HG02840 (cell line): Measurements from ENCODE around the gene INF2.

Experiments
- ATAC-seq: cut with Tn5 transposase; IDR thresholded peaks from one replicate; pipeline ENCODE4 v1.9.1; 2021; ENCODE audit warnings: mild to moderate bottlenecking, moderate library complexity, moderate number of reproducible peaks; ENCODE audit not compliant: unreplicated experiment, low FRiP score

Gene INF2

GRCh38 chr14:104765517-104765916 lies 76.1 kb downstream of the INF2 start:
- ATAC-seq: no peak

DNA sequence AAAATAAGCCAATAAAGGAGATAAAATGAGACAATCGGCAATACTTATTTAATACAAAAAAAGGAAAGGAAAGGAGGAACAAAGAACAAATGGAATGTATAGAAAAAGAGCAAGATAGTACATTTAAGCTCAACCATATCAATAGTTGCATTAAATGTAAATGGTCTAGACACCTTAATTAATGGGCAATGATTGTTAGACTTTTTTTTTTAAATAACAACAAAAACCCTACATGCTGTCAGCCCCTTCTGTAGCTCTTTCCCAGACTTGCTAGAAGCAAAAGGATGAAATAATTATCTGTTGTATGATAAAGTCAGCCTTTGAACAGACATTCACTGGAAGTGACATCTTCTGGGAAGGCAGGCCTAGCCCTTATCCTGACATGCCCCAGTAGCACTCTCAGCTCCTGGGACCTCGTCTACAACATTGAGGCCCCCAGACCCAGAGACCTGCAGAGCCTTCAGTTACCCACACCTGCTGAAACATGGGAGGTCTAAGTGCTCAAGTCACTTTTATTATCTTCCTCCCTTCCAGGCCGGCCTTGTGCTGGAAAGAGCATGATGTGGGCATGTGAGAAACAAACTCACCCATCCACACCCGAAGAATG lies 76.9 kb downstream of the INF2 start:
- ATAC-seq: no peak

DNA sequence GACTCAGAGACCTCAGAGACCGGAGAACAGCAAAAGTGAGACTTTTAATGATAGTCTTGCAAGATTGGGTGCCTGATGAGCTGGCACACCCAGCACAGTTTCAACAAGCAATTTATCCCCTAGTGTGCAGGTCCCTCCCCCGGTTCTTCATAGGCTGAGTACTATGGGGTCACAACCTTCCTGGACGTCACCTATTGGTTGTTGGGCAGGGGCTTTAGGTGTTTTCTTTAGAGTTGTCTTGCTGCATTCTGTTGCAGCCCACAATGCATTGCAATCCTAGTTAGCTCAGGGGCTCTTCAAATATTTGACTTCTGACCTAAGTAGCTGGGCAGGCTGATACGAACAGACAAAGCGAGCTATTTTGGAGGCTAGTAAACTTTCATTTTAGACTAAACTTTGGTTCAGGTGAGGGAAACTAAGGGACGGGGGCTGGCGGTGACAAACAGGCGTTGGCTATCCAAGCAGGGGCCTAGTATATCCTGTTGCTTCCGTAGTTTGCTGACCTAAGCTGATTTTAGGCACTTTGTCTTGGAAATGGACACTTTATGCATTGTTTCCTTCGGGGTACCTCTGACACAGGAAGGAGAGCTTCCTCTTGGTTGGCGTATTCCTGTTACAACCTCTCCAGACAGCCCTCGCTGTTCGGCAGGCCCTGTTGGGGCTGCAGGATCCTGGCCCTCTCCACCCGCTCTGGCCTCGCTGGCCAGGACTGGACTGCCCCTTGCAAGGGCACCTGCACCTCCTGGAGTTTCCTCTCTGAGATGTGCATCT lies 77.6 kb downstream of the INF2 start:
- ATAC-seq: no peak

- no peak for ATAC-seq
Measured at GRCh38 chr14:104767634-104767918, 78.2 kb downstream of the INF2 start.

DNA sequence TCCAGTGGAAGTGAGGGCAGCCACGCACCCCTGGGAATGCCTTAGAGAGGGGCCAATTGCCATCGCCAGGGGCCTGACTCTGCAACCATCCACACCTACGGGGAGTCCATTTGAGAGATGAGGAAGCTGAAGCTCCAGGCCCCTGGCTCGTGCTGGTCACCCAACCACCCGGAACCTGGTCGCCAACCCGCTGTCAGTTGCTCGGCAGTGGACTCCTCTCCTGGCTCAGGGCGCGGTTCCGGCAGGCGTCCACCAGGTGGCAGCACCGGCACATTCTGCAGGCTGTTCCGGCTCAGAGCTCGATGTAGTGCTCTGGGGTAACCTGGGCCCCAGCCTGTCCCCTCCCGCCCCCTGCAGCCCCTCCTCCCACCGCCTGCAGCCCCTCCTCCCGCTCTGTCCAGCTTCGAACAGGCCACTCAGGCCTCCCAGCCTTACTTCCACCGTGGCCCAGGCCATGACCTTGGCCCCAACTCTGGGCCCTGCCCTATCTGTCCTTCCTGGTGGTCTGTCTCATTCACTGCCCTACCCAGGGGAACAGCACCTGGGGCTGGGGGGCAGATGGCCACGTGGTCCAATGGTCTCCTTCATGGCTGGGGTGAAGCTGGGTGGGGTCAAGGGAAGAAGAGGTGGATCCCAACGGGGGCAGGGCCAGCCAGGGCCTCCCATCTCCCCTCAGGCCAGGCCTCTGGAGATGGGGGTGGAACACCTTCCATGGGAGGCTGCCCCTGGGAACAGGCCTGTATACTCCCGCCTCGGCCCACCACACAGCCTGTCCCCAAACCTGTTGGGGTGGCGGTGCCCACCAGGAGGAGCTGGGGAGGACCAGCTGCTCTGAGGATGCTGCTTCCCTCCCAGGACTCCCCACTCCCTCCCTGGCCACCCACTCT lies 79.3 kb downstream of the INF2 start:
- no peak for ATAC-seq

DNA sequence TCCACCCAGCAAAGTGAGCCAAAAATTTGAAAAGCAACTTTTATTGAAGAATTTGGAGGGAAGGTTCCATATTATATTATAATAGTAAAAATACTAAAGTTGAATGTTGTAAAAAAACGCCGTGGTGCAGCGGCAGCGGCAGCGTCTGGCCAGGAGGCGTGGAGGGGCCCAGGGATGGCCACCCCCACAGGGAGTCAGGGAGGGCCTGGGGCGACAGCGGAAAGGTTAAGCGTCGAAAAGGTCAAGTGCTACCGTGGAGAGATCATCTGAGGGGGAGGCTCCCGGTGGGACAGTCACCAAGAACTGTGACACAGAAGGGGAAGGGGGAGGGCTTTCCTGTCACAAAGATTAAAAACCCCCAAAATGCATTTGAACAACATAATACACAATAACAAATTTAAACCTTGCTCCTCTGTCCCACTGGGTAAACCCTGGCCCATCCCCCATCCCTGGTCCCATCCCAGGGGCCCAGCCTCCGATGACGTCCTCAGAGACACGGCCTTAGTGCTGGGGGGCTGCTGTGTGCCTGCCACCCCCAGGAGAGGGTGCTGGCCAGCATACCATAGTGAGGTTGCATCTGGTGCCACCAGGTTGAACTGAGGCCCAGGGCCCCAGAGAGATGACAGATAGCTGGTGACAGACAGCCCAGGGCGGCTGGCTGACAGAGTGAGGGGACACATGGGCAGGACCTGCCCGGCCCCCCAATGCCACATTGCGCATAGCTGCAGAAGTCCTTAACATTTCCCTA lies 80.1 kb downstream of the INF2 start:
- no peak for ATAC-seq

GRCh38 chr14:104770072-104770579 lies 80.7 kb downstream of the INF2 start:
- no peak for ATAC-seq

GRCh38 chr14:104770851-104771272 lies 81.4 kb downstream of the INF2 start:
- no peak for ATAC-seq

- no peak for ATAC-seq
Measured at GRCh38 chr14:104771374-104771773, 82.0 kb downstream of the INF2 start.
